Fibroblast of skin of back (primary cell): ENCODE measurements around the gene DUS3L.
"Not testable (repeated sequence)": the region's sequence is repeated elsewhere in the genome, so short reads cannot be mapped to it uniquely, and the experiment has no call there.

ENCODE experiments used
- DNase-seq: peaks from one replicate; pipeline ENCODE4 v3.0.0-alpha.2; 2013

Gene DUS3L

DNA sequence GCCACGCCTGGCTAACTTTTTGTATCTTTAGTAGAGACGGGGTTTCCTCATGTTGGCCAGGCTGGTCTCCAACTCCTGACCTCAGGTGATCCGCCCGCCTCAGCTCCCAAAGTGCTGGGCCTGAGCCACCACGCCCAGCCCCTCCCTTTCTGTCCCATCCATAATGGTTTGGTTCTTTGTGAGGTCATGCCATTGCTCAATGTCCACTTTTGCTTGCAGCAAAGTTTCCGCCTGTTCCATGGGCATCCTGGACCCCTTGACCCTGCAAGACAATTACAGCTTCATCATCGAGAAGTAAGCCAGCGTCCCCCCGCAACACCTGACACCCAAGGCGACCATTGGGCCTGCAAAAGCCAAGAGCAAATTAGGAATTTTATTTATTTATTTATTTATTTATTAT is 23.0 kb downstream of the DUS3L start:
- no peak for DNase-seq

DNA sequence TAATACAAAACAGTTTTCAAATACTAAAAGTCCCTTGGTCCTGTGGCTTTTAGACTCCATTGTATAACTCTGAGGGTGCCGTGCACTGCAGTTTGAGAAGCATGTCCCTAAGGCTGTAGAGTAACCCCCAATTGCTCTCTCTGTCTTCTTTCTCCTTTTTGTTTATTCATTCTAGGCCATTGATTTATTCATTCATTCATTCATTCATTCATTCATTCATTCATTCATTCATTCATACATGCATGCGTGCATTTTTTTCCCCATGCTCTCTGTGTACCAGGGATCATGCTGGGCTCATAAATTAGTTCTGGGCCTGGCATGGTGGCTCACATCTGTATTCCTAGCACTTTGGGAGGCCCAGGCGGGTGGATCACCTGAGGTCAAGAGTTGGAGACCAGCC is 25.7 kb downstream of the DUS3L start:
- no peak for DNase-seq

DNA sequence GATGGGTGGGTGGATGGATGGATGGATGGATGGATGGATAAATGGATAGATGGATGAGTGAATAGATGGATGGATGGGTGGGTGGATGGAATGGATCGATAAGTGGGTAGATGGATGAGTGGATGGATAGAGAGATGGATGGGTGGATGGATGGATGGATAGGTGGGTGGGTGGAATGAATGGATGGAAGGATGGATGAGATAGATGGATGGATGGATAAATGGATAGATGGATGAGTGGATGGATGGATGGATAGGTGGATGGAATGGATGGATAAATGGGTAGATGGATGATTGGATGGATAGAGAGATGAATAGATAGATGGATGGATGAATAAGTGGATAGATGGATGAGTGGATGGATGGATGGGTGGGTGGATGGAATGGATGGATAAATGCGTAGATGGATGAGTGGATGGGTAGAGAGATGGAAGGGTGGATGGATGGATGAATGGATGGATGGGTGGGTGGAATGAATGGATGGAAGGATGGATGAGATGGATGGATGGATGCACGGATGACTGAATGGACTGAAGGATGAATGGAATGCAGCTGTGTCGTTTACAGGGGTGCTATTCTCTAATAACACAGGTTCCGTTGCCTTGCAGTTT is 28.2 kb downstream of the DUS3L start:
- DNase-seq: no peak

DNA sequence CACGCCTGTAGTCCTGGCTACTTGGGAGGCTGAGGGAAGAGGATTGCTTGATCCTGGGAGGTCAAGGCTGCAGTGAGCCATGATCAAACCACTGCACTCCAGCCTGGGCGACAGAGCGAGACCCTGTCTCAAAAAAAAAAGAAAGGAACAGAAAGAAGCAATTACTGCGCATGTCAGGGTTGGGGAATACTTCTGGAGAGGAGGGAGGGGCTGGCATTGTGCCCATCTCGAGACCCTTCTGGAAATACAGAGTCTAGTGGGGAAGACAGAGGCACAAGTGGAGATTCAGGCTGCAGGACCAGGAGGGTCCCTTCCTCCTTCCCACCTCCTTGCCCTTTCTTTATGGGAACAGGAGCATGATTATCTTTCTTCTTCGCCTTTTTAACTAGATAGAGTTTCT is 37.2 kb downstream of the DUS3L start:
- DNase-seq: no peak

DNA sequence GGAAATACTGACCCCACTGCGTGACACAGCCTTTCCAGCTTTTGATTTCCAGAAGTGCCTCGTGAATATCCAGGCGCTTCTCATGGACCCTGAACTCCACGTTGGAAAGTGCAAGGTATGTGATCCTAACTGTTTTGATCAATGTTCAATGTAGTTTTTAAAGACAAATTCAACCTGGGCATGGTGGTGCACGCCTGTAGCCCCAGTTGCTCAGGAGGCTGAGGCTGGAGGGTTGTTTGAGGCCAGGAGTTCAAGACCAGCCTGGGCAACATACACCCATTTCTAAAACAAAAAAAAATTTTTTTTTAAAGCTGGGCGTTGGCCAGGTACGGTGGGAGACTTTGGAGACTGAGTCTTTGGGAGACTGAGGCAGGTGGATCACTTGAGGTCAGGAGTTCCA is 39.3 kb downstream of the DUS3L start:
- no peak for DNase-seq

DNA sequence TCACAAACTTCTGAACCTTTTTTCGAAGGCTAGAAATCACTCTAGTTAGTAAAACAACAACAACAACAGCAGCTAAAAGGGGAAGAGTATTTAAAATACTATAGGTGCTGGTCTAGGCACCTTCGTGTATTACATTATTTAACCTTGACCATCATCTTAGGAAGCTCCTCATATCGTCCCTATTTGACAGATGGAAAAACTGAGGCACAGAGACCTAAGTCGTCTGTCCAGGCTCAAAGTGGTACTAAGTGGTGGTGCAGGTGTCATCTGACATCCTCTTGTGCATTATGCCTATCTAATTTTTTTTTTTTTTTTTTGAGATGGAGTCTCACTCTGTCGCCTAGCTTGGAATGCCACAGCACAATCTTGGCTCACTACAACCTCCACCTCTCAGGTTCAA is 41.5 kb downstream of the DUS3L start:
- DNase-seq: no peak

DNA sequence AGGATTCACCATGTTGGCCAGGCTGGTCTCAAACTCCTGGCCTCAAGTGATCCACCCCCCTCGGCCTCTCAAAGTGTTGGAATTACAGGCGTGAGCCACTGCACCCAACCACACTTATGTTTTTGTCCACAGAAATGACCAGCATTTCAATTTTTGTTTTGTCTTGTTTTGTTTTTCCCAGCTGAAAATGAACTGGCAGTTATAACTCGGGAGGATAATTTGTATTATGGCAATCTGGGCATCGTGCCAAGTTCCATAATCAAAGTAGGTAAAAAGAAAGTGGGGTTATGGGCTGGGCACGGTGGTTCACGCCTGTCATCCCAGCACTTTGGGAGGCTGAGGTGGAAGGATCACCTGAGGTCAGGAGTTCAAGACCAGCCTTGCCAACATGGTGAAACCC is 42.0 kb downstream of the DUS3L start:
- DNase-seq: not testable (repeated sequence)

DNA sequence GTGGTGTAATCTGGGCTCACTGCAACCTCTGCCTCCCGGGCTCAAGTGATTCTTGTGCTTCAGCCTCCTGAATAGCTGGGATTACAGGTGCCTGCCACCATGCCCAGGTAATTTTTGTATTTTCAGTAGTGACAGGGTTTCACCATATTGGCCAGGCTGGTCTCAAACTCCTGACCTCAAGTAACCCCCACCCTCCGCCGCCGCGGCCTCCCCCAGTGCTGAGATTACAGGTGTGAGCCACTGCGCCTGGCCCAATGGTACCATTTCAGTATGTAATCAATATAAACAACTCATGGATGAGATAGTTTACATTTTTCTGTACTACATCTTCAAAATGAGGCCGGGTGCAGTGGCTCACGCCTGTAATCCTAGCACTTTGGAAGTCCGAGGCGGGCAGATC is 46.0 kb downstream of the DUS3L start:
- DNase-seq: not testable (repeated sequence)

DNA sequence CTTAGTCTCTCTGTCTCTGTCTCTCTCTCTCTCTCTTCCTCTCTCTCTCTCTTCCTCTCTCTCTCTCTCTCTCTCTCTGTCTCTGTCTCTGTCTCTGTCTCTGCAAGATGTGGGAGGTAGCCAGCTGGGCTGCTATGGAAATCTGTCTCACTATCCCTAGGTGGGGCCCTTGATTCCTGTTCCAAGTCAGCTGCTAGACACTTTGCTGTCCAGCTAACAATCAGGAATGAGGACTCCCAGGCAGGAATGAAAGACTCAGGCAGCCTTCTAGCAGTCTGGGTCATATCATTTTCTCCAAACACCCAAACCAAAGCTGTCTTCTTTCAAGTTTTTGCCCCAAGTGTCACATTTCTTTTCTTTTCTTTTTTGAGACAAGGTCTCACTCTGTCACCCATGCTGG is 47.3 kb downstream of the DUS3L start:
- peak; percentile 5 for DNase-seq

DNA sequence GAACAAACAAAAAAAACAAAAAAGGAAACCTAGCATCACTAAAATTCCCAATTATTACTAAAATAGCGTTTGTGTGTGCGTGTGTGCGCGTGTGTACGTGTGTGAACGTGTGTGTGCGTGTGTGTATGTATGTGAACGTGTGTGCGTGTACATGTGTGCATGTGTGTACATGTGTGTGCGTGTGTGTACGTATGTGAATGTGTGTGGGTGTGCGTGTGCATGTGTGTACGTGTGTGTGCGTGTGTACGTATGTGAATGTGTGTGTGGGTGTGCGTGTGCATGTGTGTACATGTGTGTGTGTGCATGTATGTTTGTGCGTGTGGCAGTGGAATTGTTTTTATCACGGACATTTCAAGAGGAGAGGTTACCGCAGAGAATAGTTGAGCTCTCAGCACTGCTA is 48.9 kb downstream of the DUS3L start:
- DNase-seq: no peak

DNA sequence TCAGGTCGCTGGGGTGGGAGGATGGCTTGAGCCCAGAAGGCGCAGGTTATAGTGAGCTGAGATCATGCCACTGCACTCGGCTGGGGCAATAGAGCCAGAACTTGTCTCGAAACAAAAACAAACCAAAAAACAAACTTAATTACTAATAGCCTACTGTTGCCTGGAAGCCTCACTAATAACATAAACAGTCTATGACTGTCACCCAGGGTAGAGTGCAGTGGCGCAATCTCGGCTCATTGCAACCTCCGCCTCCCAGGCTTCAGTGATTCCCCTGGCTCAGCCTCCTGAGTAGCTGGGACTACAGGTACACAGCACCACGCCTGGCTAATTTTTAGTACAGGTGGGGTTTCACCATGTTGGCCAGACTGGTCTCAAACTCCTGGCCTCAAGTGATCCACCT is 52.5 kb downstream of the DUS3L start:
- no peak for DNase-seq
